HG02970 (cell line): Measurements from ENCODE around the gene EPB41L1.

Source experiments
- ATAC-seq: cut with Tn5 transposase; IDR thresholded peaks from one replicate; pipeline ENCODE4 v1.9.1; 2021; ENCODE audit warnings: mild to moderate bottlenecking, moderate library complexity, moderate number of reproducible peaks; ENCODE audit not compliant: unreplicated experiment, low FRiP score

The EPB41L1 gene

DNA sequence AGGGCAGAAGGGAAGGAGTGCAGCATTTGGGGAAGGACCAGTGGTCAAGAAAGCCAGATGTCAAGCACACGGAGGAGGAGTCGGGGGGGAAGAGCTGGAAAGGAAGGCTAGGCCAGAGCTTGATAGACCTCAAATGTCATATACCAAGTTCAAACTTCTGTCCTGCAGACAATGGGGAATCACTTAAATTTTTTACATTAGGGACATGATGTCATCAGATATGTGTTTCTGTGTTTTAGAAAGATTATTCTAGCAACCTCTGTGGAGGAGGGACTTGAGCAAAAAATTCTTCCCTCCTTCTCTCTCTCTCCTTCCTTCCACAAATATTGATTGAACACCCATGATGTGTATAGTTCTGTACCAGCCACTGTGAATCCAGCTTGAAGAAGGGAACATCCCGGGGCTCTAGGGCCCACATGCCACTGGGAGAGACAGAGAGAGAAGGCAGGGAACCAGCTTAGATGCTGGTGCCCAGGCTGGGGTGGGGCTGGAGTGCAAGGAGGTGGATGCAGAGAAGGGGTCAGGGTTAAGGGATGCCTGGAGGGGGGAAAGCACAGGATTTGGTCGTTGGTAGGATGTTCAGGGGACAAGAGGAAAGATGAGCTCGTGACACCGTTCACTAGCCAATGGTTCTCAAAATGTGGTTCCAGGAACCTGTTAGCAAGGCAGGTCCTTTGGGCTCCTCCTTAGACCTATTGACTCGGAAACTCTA, 61.9 kb downstream of the EPB41L1 start:
- no peak for ATAC-seq

- no peak for ATAC-seq
Observed at GRCh38 chr20:36217226-36217625, 62.7 kb downstream of the EPB41L1 start.

DNA sequence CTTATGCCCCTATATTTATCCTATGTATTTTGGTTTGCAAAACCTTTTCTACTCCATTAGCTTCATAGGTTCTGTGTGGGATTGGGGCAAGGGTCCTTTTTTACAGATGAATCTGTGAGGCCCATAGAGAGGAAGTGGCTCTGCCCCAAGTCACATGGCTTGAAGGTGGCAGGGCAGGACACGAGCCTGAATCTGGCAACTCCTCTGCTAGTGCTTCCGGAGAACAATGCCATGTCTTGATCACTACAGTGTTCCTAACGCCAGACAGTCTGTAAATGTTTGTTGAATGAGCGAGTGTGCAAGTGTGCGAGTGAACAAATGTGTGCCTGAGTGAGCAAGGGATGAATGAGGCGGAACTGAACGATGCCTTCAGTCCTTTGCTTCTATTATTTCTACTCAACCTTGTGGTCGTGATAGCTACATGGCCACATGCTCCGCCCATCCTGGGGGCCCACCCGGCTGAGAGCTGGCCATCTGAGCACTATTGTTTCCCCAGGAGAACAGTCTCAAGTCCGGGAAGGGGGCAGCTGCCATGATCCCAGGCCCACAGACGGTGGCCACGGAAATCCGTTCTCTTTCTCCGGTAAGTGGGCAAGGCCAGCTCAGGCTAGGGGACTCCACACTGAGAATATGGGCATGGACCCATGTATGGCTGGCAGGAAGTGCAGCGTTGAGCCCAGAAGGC, 64.0 kb downstream of the EPB41L1 start:
- no peak for ATAC-seq

- ATAC-seq = no peak
Observed at GRCh38 chr20:36219671-36220220, 65.2 kb downstream of the EPB41L1 start.

DNA sequence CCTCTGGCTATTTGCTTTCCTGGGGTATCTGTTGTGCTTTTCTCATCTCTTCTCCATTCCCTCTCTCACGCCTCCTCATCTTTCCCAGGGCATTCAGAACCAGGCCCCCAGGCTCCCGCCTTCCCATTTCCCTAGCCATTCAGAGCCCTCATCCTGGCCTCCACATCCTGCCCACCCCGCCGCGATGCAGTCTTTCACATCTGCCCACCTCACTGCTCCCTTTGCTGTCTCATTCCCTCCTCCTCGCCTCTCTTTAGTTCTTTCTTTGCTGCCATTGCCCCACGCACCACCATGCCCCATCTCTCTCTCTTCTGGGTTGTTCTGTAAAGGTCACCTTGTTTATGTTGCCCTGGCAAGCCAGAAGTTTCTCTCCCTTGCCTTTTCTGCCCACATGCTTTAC, 71.1 kb downstream of the EPB41L1 start:
- ATAC-seq = no peak

- ATAC-seq = no peak
Observed at GRCh38 chr20:36228770-36229169, 74.2 kb downstream of the EPB41L1 start.

DNA sequence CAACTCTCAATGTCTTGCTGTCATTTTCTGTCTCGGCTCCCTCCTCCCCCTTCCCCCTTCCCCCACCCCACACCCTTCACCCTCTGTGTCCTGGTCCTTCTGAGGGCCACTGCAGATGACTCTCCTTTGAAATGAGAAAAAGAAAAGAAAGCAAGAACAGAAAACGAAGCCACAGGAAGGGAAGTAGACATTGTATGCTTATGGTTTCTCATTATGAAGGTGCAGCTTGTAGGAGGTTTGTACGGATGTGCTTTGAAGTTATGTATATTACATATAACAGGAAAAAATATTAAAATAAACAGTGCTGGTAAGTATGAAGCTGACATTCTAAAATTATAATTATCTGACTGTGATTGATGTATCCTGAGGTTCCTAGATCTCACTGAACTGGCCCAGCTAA, 75.5 kb downstream of the EPB41L1 start:
- ATAC-seq = no peak

- no peak for ATAC-seq
Observed at GRCh38 chr20:36231331-36231730, 76.8 kb downstream of the EPB41L1 start.

DNA sequence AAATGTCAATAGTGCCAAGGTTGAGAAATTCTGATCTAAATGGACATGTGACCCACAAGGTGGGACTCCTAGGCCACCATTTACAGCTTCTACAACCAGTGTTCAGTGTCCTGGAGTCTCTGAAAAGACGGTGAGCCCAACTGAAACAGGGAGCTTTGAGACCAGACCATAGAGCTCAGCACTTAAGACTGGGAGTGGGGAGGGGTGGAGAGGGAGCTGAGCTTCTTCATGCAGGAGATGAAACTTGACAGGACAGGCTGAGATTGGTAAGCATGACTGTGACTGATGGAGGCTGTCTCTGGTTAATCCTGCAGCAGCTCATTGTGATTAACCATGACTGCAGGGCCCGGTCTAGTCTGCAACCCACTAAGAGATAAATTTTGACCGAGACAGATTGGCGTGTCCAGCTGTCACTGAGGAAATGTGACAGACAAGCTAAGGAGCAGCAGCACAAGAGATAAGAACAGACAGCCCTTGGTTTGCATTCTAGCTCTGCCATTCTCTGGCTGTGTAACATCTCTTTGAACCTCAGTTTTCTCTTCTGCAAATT, 80.3 kb downstream of the EPB41L1 start:
- ATAC-seq = no peak

DNA sequence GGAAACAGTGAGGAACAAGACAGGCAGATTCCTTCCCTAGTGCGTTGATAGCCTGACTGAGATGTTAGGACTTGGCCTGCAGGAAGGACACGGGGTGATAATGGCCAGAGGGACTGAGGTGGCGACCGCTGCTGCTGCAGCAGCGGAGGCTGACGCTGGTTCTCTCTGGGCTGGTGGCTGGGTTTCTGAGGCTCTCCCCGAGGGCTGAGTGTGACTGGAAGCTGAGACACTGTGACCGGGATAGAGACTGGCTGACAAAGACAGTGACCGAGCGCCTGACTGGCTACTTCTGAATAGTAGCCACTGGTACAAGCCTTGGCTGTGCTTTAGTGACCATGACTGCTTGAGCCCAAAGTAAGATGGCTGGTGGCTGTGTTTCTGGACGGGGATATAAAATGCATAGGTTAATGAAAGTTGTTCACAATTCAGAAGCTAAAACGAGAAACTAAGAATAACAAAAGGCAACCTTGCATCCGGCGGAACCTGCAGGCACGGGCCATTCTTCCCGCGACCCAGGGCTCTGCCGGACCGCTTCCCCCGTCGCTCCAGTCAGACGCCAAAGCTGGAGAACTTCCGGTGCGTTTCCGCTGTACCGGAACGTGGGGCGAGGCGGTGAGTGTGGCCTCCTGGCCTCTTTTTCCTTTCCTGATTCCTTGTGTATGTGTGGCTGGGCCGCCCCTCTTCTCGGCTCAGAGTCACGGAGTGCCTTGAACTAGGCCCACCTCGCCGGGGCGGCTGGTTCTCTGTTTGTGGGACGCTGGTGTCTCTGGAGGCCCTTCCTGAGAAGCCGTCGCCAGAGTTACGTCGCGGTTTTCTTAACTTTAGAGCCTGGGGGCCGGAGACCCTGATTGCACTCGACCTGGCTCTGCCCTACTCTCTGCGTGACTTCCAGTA, 81.6 kb downstream of the EPB41L1 start, which contains the start of gene AAR2:
TSS of gene AAR2 (plus strand) at position 587 of the 894 bp plus-strand sequence. CDS start 3,391 bp downstream, outside the sequence.
- ATAC-seq = no peak

- no peak for ATAC-seq
Observed at GRCh38 chr20:36236786-36237121, 82.2 kb downstream of the EPB41L1 start.

DNA sequence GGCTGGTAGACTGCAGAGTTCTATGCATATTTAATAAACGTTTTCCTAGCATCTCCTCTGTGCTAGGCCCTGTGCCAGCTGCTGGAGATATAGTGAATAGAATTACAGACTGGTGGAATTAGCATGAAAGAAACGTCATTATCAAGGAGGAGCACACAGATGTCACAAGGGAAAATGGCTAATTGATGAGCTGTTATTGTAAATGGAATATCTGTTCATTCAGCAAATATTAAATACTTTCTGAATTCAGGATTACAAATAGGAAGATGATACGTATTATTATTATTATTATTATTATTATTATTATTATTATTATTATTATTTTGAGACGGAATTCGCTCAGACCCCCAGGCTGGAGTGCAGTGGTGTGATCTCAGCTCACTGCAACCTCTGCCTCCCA, 82.9 kb downstream of the EPB41L1 start:
- ATAC-seq = no peak

- no peak for ATAC-seq
Observed at GRCh38 chr20:36238153-36238552, 83.6 kb downstream of the EPB41L1 start.

DNA sequence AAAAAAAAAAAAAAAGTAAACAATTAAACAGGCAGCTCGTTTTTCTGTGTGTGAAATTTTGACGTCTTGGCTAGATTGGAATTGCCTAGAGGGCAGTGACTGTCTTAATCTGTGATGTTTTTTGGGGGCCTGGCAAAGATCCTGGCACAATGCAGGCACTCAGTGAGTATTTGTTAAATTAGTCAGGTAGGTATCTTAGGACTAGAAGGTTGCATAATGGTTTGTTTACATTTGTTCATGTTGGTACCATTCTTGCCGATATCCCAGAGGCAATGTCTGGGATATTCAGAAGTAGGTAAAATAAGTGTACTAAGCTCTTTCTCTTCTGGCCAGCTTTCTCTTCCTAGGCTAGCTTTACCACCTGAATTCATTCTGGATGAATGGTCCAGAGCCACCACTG, 84.2 kb downstream of the EPB41L1 start:
- no peak for ATAC-seq

DNA sequence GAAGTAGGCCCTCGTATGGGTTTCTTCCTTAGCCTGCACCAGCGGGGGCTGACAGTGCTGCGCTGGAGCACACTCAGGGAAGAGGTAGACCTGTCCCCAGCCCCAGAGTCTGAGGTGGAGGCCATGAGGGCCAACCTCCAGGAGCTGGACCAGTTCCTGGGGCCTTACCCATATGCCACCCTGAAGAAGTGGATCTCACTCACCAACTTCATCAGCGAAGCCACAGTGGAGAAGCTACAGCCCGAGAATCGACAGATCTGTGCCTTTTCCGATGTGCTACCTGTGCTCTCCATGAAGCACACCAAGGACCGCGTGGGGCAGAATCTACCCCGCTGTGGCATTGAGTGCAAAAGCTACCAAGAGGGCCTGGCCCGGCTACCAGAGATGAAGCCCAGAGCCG, 85.5 kb downstream of the EPB41L1 start:
- ATAC-seq = no peak

DNA sequence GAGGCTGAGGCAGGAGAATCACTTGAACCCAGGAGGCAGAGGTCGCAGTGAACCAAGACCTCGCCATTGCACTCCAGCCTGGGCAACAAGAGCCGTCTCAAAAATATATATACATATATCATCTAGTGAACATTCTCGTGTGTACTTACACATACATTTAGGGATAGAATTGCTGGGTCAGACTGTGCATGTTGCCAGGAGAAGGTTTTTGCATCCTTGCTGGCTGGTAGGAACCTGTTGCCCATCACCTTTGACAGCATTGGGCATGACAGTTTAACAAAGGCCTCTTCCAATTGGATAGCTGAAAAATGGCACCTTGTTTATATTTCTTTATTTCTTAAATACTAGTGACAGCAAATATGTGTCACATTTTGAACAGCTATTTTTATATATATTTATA, 87.1 kb downstream of the EPB41L1 start:
- ATAC-seq = no peak

DNA sequence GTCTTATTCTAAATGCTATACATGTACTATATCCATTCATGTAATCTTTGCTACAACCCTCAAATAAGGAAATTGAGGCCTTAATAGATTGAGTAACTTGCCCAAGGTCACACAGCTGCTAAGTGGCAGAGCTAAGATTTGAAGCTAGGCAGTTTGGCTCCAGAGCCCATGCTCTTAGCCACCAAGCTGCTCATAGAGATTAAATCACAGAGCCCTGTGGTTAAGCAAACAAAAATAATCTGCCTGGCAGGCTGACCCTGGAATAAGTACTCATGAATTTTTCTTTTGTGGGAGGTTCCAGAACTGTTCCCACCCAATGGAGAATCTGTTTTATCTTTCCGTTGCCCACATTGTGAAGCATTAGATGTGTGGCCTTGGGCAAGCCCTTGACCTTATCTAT, 89.2 kb downstream of the EPB41L1 start:
- no peak for ATAC-seq

DNA sequence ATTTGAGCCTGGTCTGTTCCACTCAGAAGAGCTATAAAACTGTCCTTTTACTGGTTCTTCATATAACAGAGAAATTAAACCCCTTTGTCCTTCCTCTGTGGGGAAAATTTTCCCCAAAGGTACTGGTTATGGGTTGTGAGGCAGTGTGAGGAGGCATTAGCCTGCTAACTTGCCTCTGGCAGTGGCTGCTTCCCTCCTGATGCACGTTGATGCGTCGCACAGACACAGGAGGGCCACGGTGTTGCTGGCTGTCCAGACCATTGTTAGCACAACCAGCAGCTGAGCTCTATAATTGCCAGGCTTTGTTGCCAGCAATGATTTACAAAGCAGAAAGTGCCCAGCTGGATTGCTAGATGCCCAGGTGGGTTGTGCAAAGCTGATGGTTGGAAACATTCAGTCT, 91.9 kb downstream of the EPB41L1 start:
- no peak for ATAC-seq

DNA sequence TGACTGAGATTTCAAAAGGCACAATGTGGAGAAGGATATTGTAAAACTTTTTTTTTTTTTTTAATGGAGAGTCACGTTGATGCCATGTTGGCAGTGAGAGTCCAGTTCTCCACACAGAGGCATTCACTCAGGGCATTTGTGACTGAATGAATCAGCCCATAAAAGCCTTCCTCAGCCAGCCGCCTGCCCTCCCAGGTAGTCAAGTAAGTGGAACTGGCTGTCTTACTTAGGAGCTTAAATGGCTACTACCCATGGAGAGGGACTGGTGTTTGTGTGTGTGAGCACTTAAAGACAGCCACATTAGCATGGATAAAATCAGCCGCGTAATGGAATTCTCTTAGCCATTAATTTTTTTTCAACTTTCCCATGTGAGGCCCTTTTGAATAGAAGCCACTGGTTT, 94.3 kb downstream of the EPB41L1 start:
- ATAC-seq = no peak

- ATAC-seq = no peak
Observed at GRCh38 chr20:36249450-36249849, 94.9 kb downstream of the EPB41L1 start.

GRCh38 chr20:36251426-36251825, 96.9 kb downstream of the EPB41L1 start:
- no peak for ATAC-seq
